Esophagus muscularis mucosa (tissue), 4 donors: ENCODE data around the gene LENEP.

Source experiments
- EP300 ChIP-seq: sonication (generic); formaldehyde crosslinking; IDR thresholded peaks from one replicate; pipeline ENCODE4 v1.6.1; 2017; ENCODE audit warnings: antibody characterized with exemption
- POLR2A ChIP-seq: fragments of 450-650 bp; IDR thresholded peaks from one replicate; pipeline ENCODE4 v1.6.1; 2017; ENCODE audit warnings: antibody characterized with exemption, moderate library complexity, mild to moderate bottlenecking, low read depth
- TF ChIP-seq, protein P1 (sequence below), 3 experiments: fragments of 200-600 bp in 2 of 3; fragments of 450-650 bp in 1 of 3; sonication (generic) in 2 of 3; IDR thresholded peaks; one replicate each; pipeline ENCODE4 v1.5.1; 2017 to 2019; ENCODE audit warnings: antibody characterized with exemption in 3 of 3, mild to moderate bottlenecking in 2 of 3, moderate library complexity in 1 of 3

DNA sequence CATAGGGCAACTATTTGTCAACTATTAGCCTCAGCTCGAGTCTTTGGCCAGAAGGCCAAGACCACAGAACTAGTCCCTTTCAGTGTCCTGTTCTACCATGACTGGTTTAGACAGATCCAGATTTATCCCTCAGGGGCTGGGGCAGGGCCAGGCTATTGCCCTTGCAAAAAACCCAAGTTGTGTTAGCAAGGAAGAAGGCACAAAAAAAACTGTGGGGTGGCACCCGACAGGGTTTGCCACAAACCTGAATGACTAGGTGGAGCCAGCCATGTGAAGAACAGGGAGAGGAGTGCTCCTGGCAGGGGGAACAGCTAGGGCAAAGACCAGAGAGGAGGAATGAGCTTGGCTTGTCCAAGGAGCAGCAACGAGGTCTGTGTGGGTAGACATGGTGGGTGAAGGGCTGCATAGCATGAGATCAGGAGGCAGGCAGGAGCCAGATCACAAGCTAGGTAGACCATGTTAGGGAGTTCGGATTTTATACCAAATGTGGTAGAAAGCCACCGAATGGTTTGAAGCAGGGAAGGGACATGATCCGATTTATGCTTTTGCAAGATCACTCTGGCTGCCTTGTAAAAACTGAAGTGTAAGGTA lies 44.6 kb downstream of the LENEP start:
- TF ChIP-seq, protein P1, sequence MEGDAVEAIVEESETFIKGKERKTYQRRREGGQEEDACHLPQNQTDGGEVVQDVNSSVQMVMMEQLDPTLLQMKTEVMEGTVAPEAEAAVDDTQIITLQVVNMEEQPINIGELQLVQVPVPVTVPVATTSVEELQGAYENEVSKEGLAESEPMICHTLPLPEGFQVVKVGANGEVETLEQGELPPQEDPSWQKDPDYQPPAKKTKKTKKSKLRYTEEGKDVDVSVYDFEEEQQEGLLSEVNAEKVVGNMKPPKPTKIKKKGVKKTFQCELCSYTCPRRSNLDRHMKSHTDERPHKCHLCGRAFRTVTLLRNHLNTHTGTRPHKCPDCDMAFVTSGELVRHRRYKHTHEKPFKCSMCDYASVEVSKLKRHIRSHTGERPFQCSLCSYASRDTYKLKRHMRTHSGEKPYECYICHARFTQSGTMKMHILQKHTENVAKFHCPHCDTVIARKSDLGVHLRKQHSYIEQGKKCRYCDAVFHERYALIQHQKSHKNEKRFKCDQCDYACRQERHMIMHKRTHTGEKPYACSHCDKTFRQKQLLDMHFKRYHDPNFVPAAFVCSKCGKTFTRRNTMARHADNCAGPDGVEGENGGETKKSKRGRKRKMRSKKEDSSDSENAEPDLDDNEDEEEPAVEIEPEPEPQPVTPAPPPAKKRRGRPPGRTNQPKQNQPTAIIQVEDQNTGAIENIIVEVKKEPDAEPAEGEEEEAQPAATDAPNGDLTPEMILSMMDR (IDR thresholded peaks at IDR 0.05) = no peak
- no peak for TF ChIP-seq EP300
- TF ChIP-seq POLR2A = no peak
